ENCODE data around the gene COL4A3.

- TF ChIP-seq CTCF (IDR thresholded peaks at IDR 0.05) (no peak), POLR2A (IDR thresholded peaks at IDR 0.05) (no peak)
These were observed 9.2 kb upstream of the COL4A3 start for GRCh38 chr2:227154986-227155774.
